DMS53 treated with DMSO at 0.1 percent for 48 hours (cell line): ENCODE results near the gene DTNB.

Source experiments
- DNase-seq: peaks from one replicate; lab custom pipeline; 2025; ENCODE audit not compliant: unreplicated experiment; lab: John Stamatoyannopoulos, UW

The DTNB gene

GRCh38 chr2:25355270-25355669 is 318.1 kb downstream of the DTNB start:
- DNase-seq: no peak

GRCh38 chr2:25354116-25354515 is 319.3 kb downstream of the DTNB start:
- no peak for DNase-seq

GRCh38 chr2:25349397-25349796 is 324.0 kb downstream of the DTNB start:
- no peak for DNase-seq

GRCh38 chr2:25347846-25348245 is 325.5 kb downstream of the DTNB start:
- DNase-seq: no peak

- DNase-seq: peak; percentile 35
Measured at GRCh38 chr2:25347205-25347815, 326.1 kb downstream of the DTNB start.

- no peak for DNase-seq
Measured at GRCh38 chr2:25343187-25343825, 330.1 kb downstream of the DTNB start.

GRCh38 chr2:25342372-25343186 is 330.8 kb downstream of the DTNB start:
- peak; percentile 59 for DNase-seq

GRCh38 chr2:25341753-25342371 is 331.5 kb downstream of the DTNB start, which contains the start of gene DNMT3A:
TSS of gene DNMT3A (minus strand) at chr2:25341925. CDS start at chr2:25313984, 27,941 bp downstream.
- DNase-seq: no peak

GRCh38 chr2:25341011-25341727 is 332.2 kb downstream of the DTNB start:
- DNase-seq: no peak

- no peak for DNase-seq
Measured at GRCh38 chr2:25340181-25340921, 333.0 kb downstream of the DTNB start.

- no peak for DNase-seq
Measured at GRCh38 chr2:25339791-25340180, 333.6 kb downstream of the DTNB start.

- no peak for DNase-seq
Measured at GRCh38 chr2:25339211-25339674, 334.1 kb downstream of the DTNB start.

GRCh38 chr2:25338401-25338800 is 335.0 kb downstream of the DTNB start:
- no peak for DNase-seq

- no peak for DNase-seq
Measured at GRCh38 chr2:25337891-25338290, 335.5 kb downstream of the DTNB start.

GRCh38 chr2:25337276-25337675 is 336.1 kb downstream of the DTNB start:
- DNase-seq: no peak

- no peak for DNase-seq
Measured at GRCh38 chr2:25336383-25336841, 337.0 kb downstream of the DTNB start.

- no peak for DNase-seq
Measured at GRCh38 chr2:25335971-25336370, 337.4 kb downstream of the DTNB start.

- no peak for DNase-seq
Measured at GRCh38 chr2:25335204-25335603, 338.2 kb downstream of the DTNB start.

- DNase-seq: no peak
Measured at GRCh38 chr2:25334482-25334881, 338.9 kb downstream of the DTNB start.

GRCh38 chr2:25333981-25334380 is 339.4 kb downstream of the DTNB start:
- no peak for DNase-seq
